Measurements from ENCODE around the gene MAN2A1.

Gene MAN2A1

DNA sequence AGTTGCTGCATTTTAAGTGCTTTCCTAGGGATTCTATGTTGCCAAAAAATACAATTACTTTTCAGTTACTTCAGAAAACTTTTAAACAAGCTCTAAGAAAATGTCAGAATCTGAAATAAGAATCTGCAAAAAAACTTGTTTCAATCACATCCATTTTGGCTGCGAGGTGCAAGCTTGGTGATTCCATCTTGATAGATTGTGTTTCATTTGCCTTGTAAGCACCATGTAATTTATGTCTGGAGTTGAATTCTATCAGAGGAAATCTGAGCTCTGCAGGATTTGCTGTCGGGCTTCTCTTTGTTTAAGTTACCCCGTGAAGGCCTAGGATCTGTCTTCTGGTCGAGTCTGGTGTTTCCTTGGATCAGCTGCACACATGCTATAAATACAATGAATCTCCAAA is 40.4 kb upstream of the MAN2A1 start:
- no peaks in the 10 kb centered on the region for H3K9me3 ChIP-seq
- H3K27me3 ChIP-seq: no peaks in the 10 kb centered on the region
- H3K4me1 ChIP-seq (ENCODE audit: control insufficient read depth in 1 of 2, insufficient read depth in 1 of 2, low read depth in 1 of 2, low read length in 1 of 2): no peaks in the 10 kb centered on the region
- TF ChIP-seq CTCF (IDR thresholded peaks at IDR 0.05): no peak
- no peak overlapping the region for H3K27ac ChIP-seq
- no peaks in the 10 kb centered on the region for H3K36me3 ChIP-seq
- H3K4me3 ChIP-seq (ENCODE audit: low read depth in 1 of 2, low read length in 1 of 2): no peak overlapping the region

DNA sequence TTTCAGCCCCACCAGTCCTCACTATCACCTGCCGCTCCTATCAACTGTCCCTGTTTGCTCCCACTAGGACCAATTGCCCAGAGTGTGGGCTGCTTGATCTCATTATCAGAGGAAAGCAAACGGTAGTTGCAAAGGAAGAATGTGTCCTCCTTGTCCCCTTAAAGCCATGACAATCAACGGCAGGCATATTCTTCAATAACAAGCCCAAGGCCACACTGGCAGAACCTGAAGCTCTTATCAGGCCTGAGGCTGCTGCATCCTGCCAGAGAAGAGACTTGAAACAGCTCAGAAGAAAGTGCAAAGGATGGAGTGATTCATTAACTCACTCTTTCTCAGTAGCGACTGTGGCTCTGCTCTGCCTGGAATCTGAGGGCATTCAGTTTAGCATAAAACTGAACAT is 39.2 kb upstream of the MAN2A1 start:
- no peak for TF ChIP-seq CTCF (IDR thresholded peaks at IDR 0.05)
- H3K36me3 ChIP-seq: no peaks in the 10 kb centered on the region
- H3K27ac ChIP-seq: no peak overlapping the region
- H3K4me1 ChIP-seq (ENCODE audit: control insufficient read depth in 1 of 2, insufficient read depth in 1 of 2, low read depth in 1 of 2, low read length in 1 of 2): peaks cover 2 to 8% of the 10 kb centered on the region in 2 experiments
- no peaks in the 10 kb centered on the region for H3K9me3 ChIP-seq
- H3K27me3 ChIP-seq: no peaks in the 10 kb centered on the region
- no peak overlapping the region for H3K4me3 ChIP-seq (ENCODE audit: low read depth in 1 of 2, low read length in 1 of 2)

DNA sequence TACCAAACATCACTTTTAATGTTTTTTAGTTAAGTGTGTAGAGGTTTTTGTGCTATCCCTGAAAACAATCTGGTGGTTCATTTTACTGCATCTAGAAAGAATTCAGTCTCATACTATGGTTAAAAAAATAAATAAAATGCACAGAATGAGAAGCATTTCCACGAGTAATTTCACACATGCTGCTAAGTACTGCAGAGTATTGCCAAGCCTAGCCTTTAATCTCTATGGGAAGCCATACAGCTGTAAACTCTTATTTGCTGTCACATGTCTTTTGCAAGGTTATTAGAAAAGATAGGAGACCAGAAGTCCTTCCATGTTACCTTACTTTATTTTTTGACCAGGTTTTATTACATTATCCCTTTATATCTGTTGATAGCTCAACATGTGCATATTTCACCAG is 37.6 kb upstream of the MAN2A1 start:
- Histone ChIP-seq H3K27ac (no peak overlapping the region), H3K27me3 (no peaks in the 10 kb centered on the region), H3K36me3 (no peaks in the 10 kb centered on the region), H3K9me3 (no peaks in the 10 kb centered on the region), H3K4me1 (ENCODE audit: control insufficient read depth in 1 of 2, insufficient read depth in 1 of 2, low read depth in 1 of 2, low read length in 1 of 2) (peaks cover 18 to 24% of the 10 kb centered on the region in 2 experiments), H3K4me3 (ENCODE audit: low read depth in 1 of 2, low read length in 1 of 2) (no peak overlapping the region)
- no peak for TF ChIP-seq CTCF (IDR thresholded peaks at IDR 0.05)

DNA sequence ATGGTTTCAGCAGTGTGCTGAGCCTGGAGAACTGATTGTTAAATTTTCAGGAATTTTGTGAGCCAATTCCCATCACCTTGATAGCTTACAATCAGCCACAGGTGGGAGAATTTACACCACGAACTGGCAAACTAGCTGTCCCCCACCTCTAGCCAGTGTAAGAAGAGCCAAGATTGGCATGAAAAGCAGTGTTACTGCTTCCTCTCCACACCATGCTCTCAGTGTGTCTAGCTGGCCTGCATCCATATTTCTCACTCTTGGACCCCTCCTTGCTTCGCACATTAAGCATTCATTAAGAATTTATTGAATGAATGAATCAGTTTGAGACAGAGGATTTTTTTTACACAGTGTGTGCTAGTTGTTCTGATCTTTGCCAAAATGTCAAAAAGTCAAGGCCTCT is 36.7 kb upstream of the MAN2A1 start:
- peaks cover 28 to 33% of the 10 kb centered on the region in 2 experiments for H3K4me1 ChIP-seq (ENCODE audit: control insufficient read depth in 1 of 2, insufficient read depth in 1 of 2, low read depth in 1 of 2, low read length in 1 of 2)
- no peak for TF ChIP-seq CTCF (IDR thresholded peaks at IDR 0.05)
- no peak overlapping the region for H3K27ac ChIP-seq

DNA sequence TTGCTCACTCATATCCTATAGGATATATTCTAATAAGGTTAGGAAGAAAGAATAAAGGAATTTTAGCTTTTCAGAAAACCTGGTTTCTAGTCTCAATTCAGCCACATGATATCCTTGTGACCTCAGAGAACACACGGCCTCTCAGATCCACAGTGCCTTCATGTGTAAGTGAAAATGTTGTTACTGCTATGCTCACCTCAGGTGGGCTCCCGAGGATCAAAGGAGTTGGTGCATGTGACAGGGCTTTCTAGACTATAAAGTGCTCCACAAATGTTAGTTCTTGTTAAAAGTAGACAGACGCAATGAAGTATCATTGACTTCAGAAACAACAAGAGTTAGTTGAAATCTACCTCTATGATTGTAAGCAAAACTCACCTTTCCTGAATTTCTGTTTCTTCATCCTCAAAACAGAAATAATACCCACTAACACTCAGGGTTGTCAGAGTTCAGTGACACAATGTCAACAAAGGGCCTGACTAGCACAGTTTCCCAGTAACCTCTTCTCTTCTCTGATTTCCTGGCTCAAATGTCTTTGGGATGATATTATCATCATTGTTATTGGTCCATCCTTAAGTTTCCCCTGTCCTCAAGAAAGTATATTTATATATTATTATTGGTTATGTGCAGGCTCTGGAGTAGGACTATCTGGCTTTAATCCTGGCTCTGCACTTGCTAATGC is 36.0 kb upstream of the MAN2A1 start:
- H3K4me3 ChIP-seq (ENCODE audit: low read depth in 1 of 2, low read length in 1 of 2): no peak overlapping the region
- H3K27ac ChIP-seq: no peak overlapping the region
- H3K27me3 ChIP-seq: no peaks in the 10 kb centered on the region
- H3K9me3 ChIP-seq: no peaks in the 10 kb centered on the region
- H3K36me3 ChIP-seq: no peaks in the 10 kb centered on the region
- peaks cover 33 to 40% of the 10 kb centered on the region in 2 experiments for H3K4me1 ChIP-seq (ENCODE audit: control insufficient read depth in 1 of 2, insufficient read depth in 1 of 2, low read depth in 1 of 2, low read length in 1 of 2)
- no peak for TF ChIP-seq CTCF (IDR thresholded peaks at IDR 0.05)

More for the DNA sequence above, 36.7 kb upstream of the MAN2A1 start:
- H3K4me3 ChIP-seq (ENCODE audit: low read depth in 1 of 2, low read length in 1 of 2): no peak overlapping the region
- no peaks in the 10 kb centered on the region for H3K36me3 ChIP-seq
- no peaks in the 10 kb centered on the region for H3K9me3 ChIP-seq
- no peaks in the 10 kb centered on the region for H3K27me3 ChIP-seq
